ENCODE measurements around the gene LRP10. TPM values are rescaled to one million over a fixed set of nuclear protein-coding genes. Genes with fewer than 3 reads are reported as not detected.

Gene LRP10
- total and polyA plus RNA-seq, 2 of the 4 experiments (the other 2 are of a cell fraction): 25.1 to 118 TPM

DNA sequence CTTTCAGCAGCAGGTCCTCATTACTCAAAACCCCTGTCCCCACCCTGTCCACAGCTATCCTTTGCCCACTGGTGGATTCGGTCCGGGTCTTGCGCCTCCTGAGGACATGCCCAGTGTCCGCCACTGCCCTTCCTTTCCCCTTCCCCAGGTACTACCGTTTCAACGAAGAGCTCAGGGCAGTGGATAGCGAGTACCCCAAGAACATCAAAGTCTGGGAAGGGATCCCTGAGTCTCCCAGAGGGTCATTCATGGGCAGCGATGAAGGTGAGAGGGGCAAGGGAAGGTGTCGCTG, 26.5 kb upstream of the LRP10 start:
- ChIA-PET POLR2A (ENCODE audit: unreplicated experiment) (no interaction called here), CTCF (no interaction called here)
- ATAC-seq (ENCODE audit: low read depth) (no peak), DNase-seq (no peak)
- H3K36me3 ChIP-seq (ENCODE audit: control insufficient read depth, insufficient read depth, low read length): peaks cover 62% of the 10 kb centered on the region
- 89% methylated on average over 4 of the region's 9 CpGs; no CpG with 5 or more reads in 1 of the 2 experiments for WGBS, 2 experiments (ENCODE audit: extremely low coverage in 2 of 2, insufficient read length in 1 of 2)
- H3K9ac ChIP-seq (ENCODE audit: low read depth, low read length): no peak overlapping the region
- H3K27ac ChIP-seq (ENCODE audit: insufficient read depth, low read length): peak overlapping the region; percentile 8; the same call in 1 of the 2 replicates
- H3K9me1 ChIP-seq (ENCODE audit: insufficient read depth, low read length): peaks cover 30% of the 10 kb centered on the region
- no peak overlapping the region for H3K18ac ChIP-seq (ENCODE audit: low read depth, low read length)
- H3K23ac ChIP-seq (ENCODE audit: low read depth, low read length): no peak overlapping the region
- H3K4ac ChIP-seq (ENCODE audit: low read depth, low read length): no peak overlapping the region
- H3K79me1 ChIP-seq (ENCODE audit: low read depth in 1 of 2, low read length in 2 of 2): peaks cover 10 to 74% of the 10 kb centered on the region in 2 experiments; a peak in 3 of 4 replicates
- no TSS peak for BruUV-seq (replicated peaks)
- peak overlapping the region; percentile 33; the same call in 1 of the 2 replicates for H2AK5ac ChIP-seq (ENCODE audit: low read depth, low read length)
- H2BK5ac ChIP-seq (ENCODE audit: low read depth, low read length, poor library complexity, severe bottlenecking): no peak overlapping the region
- no peak overlapping the region for H3K4me2 ChIP-seq (ENCODE audit: low read depth, low read length)
- dilution Hi-C loops (cut with HindIII; ENCODE audit: low sequenced_read_pairs, unreplicated experiment) (no loop called here), intact Hi-C loops (cut with micrococcal nuclease) (no loop called here), in situ Hi-C loops (cut with MboI; ENCODE audit: low sequenced_read_pairs) (loop anchor here (10.0 kb wide), 1 partner anchor 260 kb away; the partner anchor contains the start of gene DAD1)
- peaks cover 50% of the 10 kb centered on the region; the same call in 1 of the 2 replicates for H4K20me1 ChIP-seq (ENCODE audit: insufficient read depth, low read length)
- no peaks in the 10 kb centered on the region for H3K27me3 ChIP-seq (ENCODE audit: control insufficient read depth, insufficient read depth, low read length)
- peak overlapping the region in 1 of 2 experiments; percentile 44; a peak in 1 of 4 replicates for H4K8ac ChIP-seq (ENCODE audit: low read depth in 2 of 2, low read length in 2 of 2)
- no peak overlapping the region for H2BK15ac ChIP-seq (ENCODE audit: low read depth, low read length)
- no peak overlapping the region for H3K4me3 ChIP-seq (ENCODE audit: insufficient read depth, low read depth, low read length)
- no peak overlapping the region for H4K5ac ChIP-seq (ENCODE audit: low read depth, low read length)
- peak overlapping the region; percentile 16 for H2AK9ac ChIP-seq (replicated peaks; ENCODE audit: low read depth, low read length, poor library complexity)
- H3K56ac ChIP-seq (ENCODE audit: extremely low read depth, insufficient read depth, low read length): no peak overlapping the region
- TF ChIP-seq POLR2A (IDR thresholded peaks at IDR 0.05; ENCODE audit: low read depth, low read length) (no peak), CEBPB (IDR thresholded peaks at IDR 0.05; ENCODE audit: low read depth, low read length) (no peak), RCOR1 (IDR thresholded peaks at IDR 0.05; ENCODE audit: insufficient replicate concordance, low read length) (no peak), BHLHE40 (IDR thresholded peaks at IDR 0.05; ENCODE audit: low read depth, low read length) (no peak), CHD1 (IDR thresholded peaks at IDR 0.05; ENCODE audit: low read depth, low read length) (no peak), RAD21 (IDR thresholded peaks at IDR 0.05; ENCODE audit: low read length) (no peak), NFE2L2 (IDR thresholded peaks at IDR 0.05; ENCODE audit: low read depth, low read length) (no peak), RFX5 (IDR thresholded peaks at IDR 0.05; ENCODE audit: low read depth, low read length) (no peak), MXI1 (IDR thresholded peaks at IDR 0.05; ENCODE audit: borderline replicate concordance, low read depth, low read length) (no peak), FOS (IDR thresholded peaks at IDR 0.05; ENCODE audit: low read depth, low read length) (no peak), MAFK (IDR thresholded peaks at IDR 0.05; ENCODE audit: low read depth, low read length) (no peak), MAZ (IDR thresholded peaks at IDR 0.05; ENCODE audit: borderline replicate concordance, low read depth, low read length) (no peak), SMC3 (IDR thresholded peaks at IDR 0.05; ENCODE audit: low read depth, low read length) (no peak)
- TF ChIP-seq, protein P1, sequence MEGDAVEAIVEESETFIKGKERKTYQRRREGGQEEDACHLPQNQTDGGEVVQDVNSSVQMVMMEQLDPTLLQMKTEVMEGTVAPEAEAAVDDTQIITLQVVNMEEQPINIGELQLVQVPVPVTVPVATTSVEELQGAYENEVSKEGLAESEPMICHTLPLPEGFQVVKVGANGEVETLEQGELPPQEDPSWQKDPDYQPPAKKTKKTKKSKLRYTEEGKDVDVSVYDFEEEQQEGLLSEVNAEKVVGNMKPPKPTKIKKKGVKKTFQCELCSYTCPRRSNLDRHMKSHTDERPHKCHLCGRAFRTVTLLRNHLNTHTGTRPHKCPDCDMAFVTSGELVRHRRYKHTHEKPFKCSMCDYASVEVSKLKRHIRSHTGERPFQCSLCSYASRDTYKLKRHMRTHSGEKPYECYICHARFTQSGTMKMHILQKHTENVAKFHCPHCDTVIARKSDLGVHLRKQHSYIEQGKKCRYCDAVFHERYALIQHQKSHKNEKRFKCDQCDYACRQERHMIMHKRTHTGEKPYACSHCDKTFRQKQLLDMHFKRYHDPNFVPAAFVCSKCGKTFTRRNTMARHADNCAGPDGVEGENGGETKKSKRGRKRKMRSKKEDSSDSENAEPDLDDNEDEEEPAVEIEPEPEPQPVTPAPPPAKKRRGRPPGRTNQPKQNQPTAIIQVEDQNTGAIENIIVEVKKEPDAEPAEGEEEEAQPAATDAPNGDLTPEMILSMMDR (conservative IDR thresholded peaks at IDR 0.05; ENCODE audit: low read depth, low read length): no peak
- TF ChIP-seq, protein P2, sequence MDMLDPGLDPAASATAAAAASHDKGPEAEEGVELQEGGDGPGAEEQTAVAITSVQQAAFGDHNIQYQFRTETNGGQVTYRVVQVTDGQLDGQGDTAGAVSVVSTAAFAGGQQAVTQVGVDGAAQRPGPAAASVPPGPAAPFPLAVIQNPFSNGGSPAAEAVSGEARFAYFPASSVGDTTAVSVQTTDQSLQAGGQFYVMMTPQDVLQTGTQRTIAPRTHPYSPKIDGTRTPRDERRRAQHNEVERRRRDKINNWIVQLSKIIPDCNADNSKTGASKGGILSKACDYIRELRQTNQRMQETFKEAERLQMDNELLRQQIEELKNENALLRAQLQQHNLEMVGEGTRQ (IDR thresholded peaks at IDR 0.05; ENCODE audit: low read depth, low read length): no peak
- TF ChIP-seq, protein P3, sequence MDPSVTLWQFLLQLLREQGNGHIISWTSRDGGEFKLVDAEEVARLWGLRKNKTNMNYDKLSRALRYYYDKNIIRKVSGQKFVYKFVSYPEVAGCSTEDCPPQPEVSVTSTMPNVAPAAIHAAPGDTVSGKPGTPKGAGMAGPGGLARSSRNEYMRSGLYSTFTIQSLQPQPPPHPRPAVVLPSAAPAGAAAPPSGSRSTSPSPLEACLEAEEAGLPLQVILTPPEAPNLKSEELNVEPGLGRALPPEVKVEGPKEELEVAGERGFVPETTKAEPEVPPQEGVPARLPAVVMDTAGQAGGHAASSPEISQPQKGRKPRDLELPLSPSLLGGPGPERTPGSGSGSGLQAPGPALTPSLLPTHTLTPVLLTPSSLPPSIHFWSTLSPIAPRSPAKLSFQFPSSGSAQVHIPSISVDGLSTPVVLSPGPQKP (IDR thresholded peaks at IDR 0.05; ENCODE audit: borderline replicate concordance, low read depth, low read length): no peak
- no peak overlapping the region for H3K14ac ChIP-seq (replicated peaks; ENCODE audit: low read depth, low read length)
- H2AFZ ChIP-seq (replicated peaks; ENCODE audit: low read length, poor library complexity): peak overlapping the region; percentile 47
- no peaks in the 10 kb centered on the region for H3K9me3 ChIP-seq (ENCODE audit: control insufficient read depth, insufficient read depth, low read length)
- H3K4me1 ChIP-seq (ENCODE audit: control insufficient read depth, insufficient read depth, low read length): peaks cover 42% of the 10 kb centered on the region
- no peak overlapping the region for H2BK20ac ChIP-seq (ENCODE audit: low read depth, low read length)
- no peak overlapping the region for H4K91ac ChIP-seq (ENCODE audit: insufficient read depth, low read depth, low read length)
- no peak overlapping the region for H2BK120ac ChIP-seq (ENCODE audit: low read depth, low read length)
